K562 (cell line): ENCODE results near the gene BNIPL. TPM values are rescaled to one million over a fixed set of nuclear protein-coding genes. Genes with fewer than 3 reads are reported as not detected.

Experiments used
- ARNT ChIP-seq, 2 experiments: fragments of 450-650 bp; IDR thresholded peaks; 2 replicates each; pipeline ENCODE4 v1.6.1; 2016; ENCODE audit warnings: mild to moderate bottlenecking in 1 of 2
- BRD9 ChIP-seq: fragments of 450-650 bp; IDR thresholded peaks from 2 replicates; pipeline ENCODE4 v1.6.1; 2018; ENCODE audit warnings: low read depth; ENCODE audit not compliant: partially characterized antibody
- FOXJ3 ChIP-seq: sonication (generic); formaldehyde crosslinking; IDR thresholded peaks from 2 replicates; pipeline ENCODE4 v1.4.0; 2020; ENCODE audit warnings: mild to moderate bottlenecking, missing genetic modification reagents
- MGA ChIP-seq: fragments of 450-650 bp; IDR thresholded peaks from 2 replicates; pipeline ENCODE4 v1.6.1; 2016; ENCODE audit warnings: mild to moderate bottlenecking, moderate library complexity
- MLLT1 ChIP-seq, 2 experiments: fragments of 450-650 bp; IDR thresholded peaks; 2 replicates each; pipeline ENCODE4 v1.6.1; 2016
- NFRKB ChIP-seq: fragments of 450-650 bp; IDR thresholded peaks from 2 replicates; pipeline ENCODE4 v1.6.1; 2016; ENCODE audit warnings: low read depth
- SMARCA5 ChIP-seq: fragments of 450-650 bp; IDR thresholded peaks from 2 replicates; pipeline ENCODE4 v1.6.1; 2016
- TCFL5 ChIP-seq: fragments of 250-450 bp; sonication (Bioruptor Pico); conservative IDR thresholded peaks from 2 replicates; pipeline ENCODE4 v1.6.1; 2021; ENCODE audit warnings: mild to moderate bottlenecking, moderate library complexity, matching md5 sums
- TEAD1 ChIP-seq, 2 experiments: fragments of 450-650 bp in 1 of 2; sonication (generic) in 1 of 2; formaldehyde crosslinking; IDR thresholded peaks; 2 replicates each; pipeline versions ENCODE4 v1.4.0 to v1.8.0; 2020 to 2022; ENCODE audit warnings: mild to moderate bottlenecking in 2 of 2, missing genetic modification reagents in 1 of 2
- polyA plus RNA-seq, 8 experiments: library from polyadenylated mRNA; depleted of rRNA in 4 of 8; stranded (reverse) in 5 of 8; unstranded in 3 of 8; fragments of >200 nt; fragmentation: Nextera tagmentation in 2 of 8; fragmentation: Illumina TruSeq in 1 of 8; extraction: Ambion mirVana in 2 of 8; extraction: Trizol in 1 of 8; gene quantifications; 2 replicates each; pipeline versions ENCODE4 v1.2.1 to v1.2.3, GENCODE V29; 2011 to 2014; ENCODE audit warnings: inconsistent platforms in 1 of 8, missing spikeins in 1 of 8
- total RNA-seq, 7 experiments: library from RNA; depleted of rRNA in 6 of 7; stranded (reverse); fragments of >200 nt in 6 of 7; fragmentation: Illumina TruSeq in 2 of 7; extraction: Trizol in 2 of 7; gene quantifications; 2 replicates each; pipeline versions ENCODE4 v1.2.1 to v1.2.3, GENCODE V29; 2011 to 2021; ENCODE audit warnings: low replicate concordance in 1 of 7
- TF ChIP-seq, protein P1 (sequence below): fragments of 450-650 bp; IDR thresholded peaks from 2 replicates; pipeline ENCODE4 v1.6.1; 2017; ENCODE audit warnings: antibody characterized with exemption, mild to moderate bottlenecking

The BNIPL gene
- total and polyA plus RNA-seq, 9 of the 15 experiments (the other 6 are each of a cell fraction or from before 2014, with no cell fraction given): 0.08 to 1.4 (median 0.68) TPM

DNA sequence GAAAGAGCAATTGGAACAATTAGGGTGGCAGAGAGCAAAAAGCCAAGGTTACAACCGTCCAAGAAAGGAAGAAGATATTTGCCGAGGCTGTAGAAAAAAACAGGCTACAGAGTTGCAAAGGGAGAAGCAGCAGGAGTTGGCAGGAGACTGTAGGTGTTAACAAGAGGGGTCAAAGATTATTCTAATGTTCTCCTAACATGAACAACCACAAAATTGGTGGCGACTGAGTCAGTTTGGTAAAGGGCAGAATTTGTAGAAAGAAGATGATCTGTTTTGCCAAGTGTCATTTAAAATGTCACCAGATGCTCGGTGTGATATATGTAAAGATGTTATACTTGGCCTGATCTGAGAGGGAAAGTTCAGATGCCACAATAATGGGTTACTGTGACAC lies 28.5 kb upstream of the BNIPL start (continued):
- TF ChIP-seq MGA (no peak), SMARCA5 (no peak), FOXJ3 (CRISPR knock-in tag) (peak; percentile 87), TCFL5 (CRISPR knock-in tag) (no peak), TEAD1 (CRISPR knock-in tag; IDR thresholded peaks at IDR 0.05) (0 out of 4 replicates have a peak, but pooled peaks have one; percentile 11 to 18), BRD9 (peak; percentile 25), ARNT (IDR thresholded peaks at IDR 0.05) (0 out of 4 replicates have a peak, but pooled peaks of 1 of the 2 experiments have one; percentile 31), NFRKB (no peak), MLLT1 (IDR thresholded peaks at IDR 0.05) (0 out of 4 replicates have a peak, but pooled peaks of 1 of the 2 experiments have one; percentile 44)
- TF ChIP-seq, protein P1, sequence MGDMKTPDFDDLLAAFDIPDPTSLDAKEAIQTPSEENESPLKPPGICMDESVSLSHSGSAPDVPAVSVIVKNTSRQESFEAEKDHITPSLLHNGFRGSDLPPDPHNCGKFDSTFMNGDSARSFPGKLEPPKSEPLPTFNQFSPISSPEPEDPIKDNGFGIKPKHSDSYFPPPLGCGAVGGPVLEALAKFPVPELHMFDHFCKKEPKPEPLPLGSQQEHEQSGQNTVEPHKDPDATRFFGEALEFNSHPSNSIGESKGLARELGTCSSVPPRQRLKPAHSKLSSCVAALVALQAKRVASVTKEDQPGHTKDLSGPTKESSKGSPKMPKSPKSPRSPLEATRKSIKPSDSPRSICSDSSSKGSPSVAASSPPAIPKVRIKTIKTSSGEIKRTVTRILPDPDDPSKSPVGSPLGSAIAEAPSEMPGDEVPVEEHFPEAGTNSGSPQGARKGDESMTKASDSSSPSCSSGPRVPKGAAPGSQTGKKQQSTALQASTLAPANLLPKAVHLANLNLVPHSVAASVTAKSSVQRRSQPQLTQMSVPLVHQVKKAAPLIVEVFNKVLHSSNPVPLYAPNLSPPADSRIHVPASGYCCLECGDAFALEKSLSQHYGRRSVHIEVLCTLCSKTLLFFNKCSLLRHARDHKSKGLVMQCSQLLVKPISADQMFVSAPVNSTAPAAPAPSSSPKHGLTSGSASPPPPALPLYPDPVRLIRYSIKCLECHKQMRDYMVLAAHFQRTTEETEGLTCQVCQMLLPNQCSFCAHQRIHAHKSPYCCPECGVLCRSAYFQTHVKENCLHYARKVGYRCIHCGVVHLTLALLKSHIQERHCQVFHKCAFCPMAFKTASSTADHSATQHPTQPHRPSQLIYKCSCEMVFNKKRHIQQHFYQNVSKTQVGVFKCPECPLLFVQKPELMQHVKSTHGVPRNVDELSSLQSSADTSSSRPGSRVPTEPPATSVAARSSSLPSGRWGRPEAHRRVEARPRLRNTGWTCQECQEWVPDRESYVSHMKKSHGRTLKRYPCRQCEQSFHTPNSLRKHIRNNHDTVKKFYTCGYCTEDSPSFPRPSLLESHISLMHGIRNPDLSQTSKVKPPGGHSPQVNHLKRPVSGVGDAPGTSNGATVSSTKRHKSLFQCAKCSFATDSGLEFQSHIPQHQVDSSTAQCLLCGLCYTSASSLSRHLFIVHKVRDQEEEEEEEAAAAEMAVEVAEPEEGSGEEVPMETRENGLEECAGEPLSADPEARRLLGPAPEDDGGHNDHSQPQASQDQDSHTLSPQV: peak; percentile 22; the same call in 1 of the 2 replicates
